ENCODE measurements around the gene GCDH. TPM values are rescaled to one million over a fixed set of nuclear protein-coding genes. Genes with fewer than 3 reads are reported as not detected.

Gene GCDH
- polyA plus RNA-seq, 1 donor (not counting 4 experiments of a cell fraction or from before 2014, with no cell fraction given), result 11.5 TPM

DNA sequence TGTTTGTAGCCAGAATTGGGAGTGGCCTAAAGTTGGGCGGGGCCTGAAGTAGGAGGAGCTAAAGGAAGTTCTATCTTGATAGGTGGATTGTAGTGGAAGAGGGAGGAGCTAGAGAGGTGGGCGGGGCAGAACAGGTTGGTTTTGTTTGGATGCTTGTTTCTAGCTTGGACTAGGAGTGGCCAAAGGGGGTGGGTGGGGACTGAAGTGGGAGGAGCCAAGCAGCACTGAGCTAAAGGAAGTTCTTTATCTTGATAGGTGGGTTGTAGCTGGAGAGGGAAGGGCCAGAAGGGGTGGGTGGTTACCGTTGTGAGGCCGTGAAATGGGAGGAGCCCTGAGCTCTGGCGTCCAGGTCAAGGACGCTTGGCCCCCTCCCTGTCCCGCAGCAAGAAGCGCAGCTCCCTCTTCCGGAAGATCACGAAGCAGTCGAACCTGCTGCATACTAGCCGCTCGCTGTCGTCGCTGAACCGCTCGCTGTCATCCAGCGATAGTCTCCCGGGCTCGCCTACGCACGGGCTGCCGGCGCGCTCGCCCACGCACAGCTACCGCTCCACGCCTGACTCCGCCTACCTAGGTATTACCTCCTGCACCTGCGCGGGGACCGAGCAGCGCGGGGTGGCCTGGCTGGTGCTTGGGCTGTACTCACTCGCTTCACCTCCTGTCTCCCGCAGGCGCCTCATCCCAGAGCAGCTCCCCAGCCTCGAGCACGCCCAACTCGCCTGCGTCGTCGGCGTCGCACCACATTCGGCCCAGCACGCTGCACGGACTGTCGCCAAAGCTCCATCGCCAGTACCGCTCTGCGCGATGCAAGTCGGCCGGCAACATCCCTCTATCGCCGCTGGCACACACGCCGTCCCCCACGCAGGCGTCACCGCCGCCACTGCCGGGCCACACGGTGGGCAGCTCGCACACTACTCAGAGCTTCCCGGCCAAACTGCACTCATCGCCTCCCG, 17.7 kb upstream of the GCDH start:
- H2AFZ ChIP-seq (ENCODE audit: control insufficient read depth, low read length), result peak overlapping the region; percentile 88
- peak overlapping the region; percentile 27 to 49 (median 37) for H3K4me3 ChIP-seq (ENCODE audit: control insufficient read depth in 2 of 3, extremely low read depth in 1 of 3, insufficient read depth in 2 of 3, low read depth in 1 of 3, low read length in 3 of 3)
- H4K20me1 ChIP-seq (ENCODE audit: control insufficient read depth, extremely low read depth, insufficient read depth, low read length), result no peaks in the 10 kb centered on the region
- peaks cover 9% of the 10 kb centered on the region for H3K4me1 ChIP-seq (ENCODE audit: control insufficient read depth, extremely low read depth, insufficient read depth, low read length)
- no peaks in the 10 kb centered on the region for H3K9me3 ChIP-seq (ENCODE audit: control insufficient read depth, low read depth, low read length)
- H3K9ac ChIP-seq (ENCODE audit: control insufficient read depth, extremely low read depth, insufficient read depth, low read length), result no peak overlapping the region
- no peaks in the 10 kb centered on the region for H3K27me3 ChIP-seq (ENCODE audit: control insufficient read depth, extremely low read depth, insufficient read depth, low read length)
- DNase-seq (ENCODE audit: low read depth, low spot score) (peak; percentile 66), FAIRE-seq (no peak)
- peaks cover 0 to 1% of the 10 kb centered on the region in 2 experiments for H3K36me3 ChIP-seq (ENCODE audit: control insufficient read depth in 2 of 2, extremely low read depth in 1 of 2, insufficient read depth in 2 of 2, low read length in 2 of 2)
- no peaks in the 10 kb centered on the region for H3K79me2 ChIP-seq (ENCODE audit: control insufficient read depth, insufficient read depth, low read length)
- no peak overlapping the region for H3K27ac ChIP-seq (ENCODE audit: control insufficient read depth, insufficient read depth, low read length)
- no peak for TF ChIP-seq EZH2 (IDR thresholded peaks at IDR 0.05; ENCODE audit: low read length)
- TF ChIP-seq, protein P1, sequence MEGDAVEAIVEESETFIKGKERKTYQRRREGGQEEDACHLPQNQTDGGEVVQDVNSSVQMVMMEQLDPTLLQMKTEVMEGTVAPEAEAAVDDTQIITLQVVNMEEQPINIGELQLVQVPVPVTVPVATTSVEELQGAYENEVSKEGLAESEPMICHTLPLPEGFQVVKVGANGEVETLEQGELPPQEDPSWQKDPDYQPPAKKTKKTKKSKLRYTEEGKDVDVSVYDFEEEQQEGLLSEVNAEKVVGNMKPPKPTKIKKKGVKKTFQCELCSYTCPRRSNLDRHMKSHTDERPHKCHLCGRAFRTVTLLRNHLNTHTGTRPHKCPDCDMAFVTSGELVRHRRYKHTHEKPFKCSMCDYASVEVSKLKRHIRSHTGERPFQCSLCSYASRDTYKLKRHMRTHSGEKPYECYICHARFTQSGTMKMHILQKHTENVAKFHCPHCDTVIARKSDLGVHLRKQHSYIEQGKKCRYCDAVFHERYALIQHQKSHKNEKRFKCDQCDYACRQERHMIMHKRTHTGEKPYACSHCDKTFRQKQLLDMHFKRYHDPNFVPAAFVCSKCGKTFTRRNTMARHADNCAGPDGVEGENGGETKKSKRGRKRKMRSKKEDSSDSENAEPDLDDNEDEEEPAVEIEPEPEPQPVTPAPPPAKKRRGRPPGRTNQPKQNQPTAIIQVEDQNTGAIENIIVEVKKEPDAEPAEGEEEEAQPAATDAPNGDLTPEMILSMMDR (optimal IDR thresholded peaks at IDR 0.05 in 1 of 3, IDR thresholded peaks at IDR 0.05 in 1 of 3, conservative IDR thresholded peaks at IDR 0.05 in 1 of 3; ENCODE audit: extremely low read depth in 1 of 3, insufficient read depth in 2 of 3, low read length in 3 of 3), result peak in 1 of 3 experiments; percentile 37
- H3K4me2 ChIP-seq (ENCODE audit: control insufficient read depth, extremely low read depth, insufficient read depth, low read depth, low read length), result peak overlapping the region; percentile 83
- no peaks in the 10 kb centered on the region for H3K9me1 ChIP-seq (ENCODE audit: control insufficient read depth, extremely low read depth, insufficient read depth, low read length)
- dilution Hi-C loops (cut with MboI; ENCODE audit: extremely low pct_ligation_motif_present, low sequenced_read_pairs), result no loop called here

DNA sequence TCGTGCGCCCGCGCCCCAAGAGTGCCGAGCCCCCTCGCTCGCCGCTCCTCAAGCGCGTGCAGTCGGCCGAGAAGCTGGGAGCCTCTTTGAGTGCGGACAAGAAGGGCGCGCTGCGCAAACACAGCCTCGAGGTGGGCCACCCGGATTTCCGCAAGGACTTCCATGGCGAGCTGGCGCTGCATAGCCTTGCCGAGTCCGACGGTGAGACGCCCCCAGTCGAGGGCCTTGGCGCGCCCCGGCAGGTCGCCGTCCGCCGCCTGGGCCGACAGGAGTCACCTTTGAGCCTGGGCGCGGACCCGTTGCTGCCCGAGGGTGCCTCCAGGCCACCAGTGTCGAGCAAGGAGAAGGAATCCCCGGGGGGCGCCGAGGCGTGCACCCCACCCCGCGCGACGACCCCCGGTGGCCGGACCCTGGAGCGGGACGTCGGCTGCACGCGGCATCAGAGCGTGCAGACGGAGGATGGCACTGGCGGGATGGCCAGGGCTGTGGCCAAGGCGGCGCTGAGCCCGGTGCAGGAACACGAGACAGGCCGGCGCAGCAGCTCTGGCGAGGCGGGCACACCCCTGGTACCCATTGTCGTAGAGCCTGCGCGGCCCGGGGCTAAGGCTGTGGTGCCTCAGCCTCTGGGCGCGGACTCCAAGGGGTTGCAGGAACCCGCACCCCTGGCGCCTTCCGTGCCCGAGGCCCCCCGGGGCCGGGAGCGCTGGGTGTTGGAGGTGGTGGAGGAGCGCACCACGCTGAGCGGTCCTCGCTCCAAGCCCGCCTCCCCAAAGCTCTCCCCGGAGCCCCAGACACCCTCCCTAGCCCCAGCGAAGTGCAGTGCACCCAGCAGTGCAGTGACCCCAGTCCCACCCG, 16.8 kb upstream of the GCDH start:
- FAIRE-seq (no peak), DNase-seq (ENCODE audit: low read depth, low spot score) (no peak)
- no peaks in the 10 kb centered on the region for H3K9me1 ChIP-seq (ENCODE audit: control insufficient read depth, extremely low read depth, insufficient read depth, low read length)
- peak overlapping the region in 2 of 3 experiments; percentile 1 to 49 for H3K4me3 ChIP-seq (ENCODE audit: control insufficient read depth in 2 of 3, extremely low read depth in 1 of 3, insufficient read depth in 2 of 3, low read depth in 1 of 3, low read length in 3 of 3)
- dilution Hi-C loops (cut with MboI; ENCODE audit: extremely low pct_ligation_motif_present, low sequenced_read_pairs), result no loop called here
- H2AFZ ChIP-seq (ENCODE audit: control insufficient read depth, low read length), result no peak overlapping the region
- TF ChIP-seq, protein P1 (optimal IDR thresholded peaks at IDR 0.05 in 1 of 3, IDR thresholded peaks at IDR 0.05 in 1 of 3, conservative IDR thresholded peaks at IDR 0.05 in 1 of 3; ENCODE audit: extremely low read depth in 1 of 3, insufficient read depth in 2 of 3, low read length in 3 of 3), result no peak
- TF ChIP-seq EZH2 (IDR thresholded peaks at IDR 0.05; ENCODE audit: low read length), result no peak
- H3K4me1 ChIP-seq (ENCODE audit: control insufficient read depth, extremely low read depth, insufficient read depth, low read length), result peaks cover 9% of the 10 kb centered on the region
- H3K79me2 ChIP-seq (ENCODE audit: control insufficient read depth, insufficient read depth, low read length), result no peaks in the 10 kb centered on the region
- no peaks in the 10 kb centered on the region for H3K9me3 ChIP-seq (ENCODE audit: control insufficient read depth, low read depth, low read length)
- H3K27me3 ChIP-seq (ENCODE audit: control insufficient read depth, extremely low read depth, insufficient read depth, low read length), result no peaks in the 10 kb centered on the region
- no peak overlapping the region for H3K9ac ChIP-seq (ENCODE audit: control insufficient read depth, extremely low read depth, insufficient read depth, low read length)
- peak overlapping the region; percentile 83 for H3K4me2 ChIP-seq (ENCODE audit: control insufficient read depth, extremely low read depth, insufficient read depth, low read depth, low read length)
- no peaks in the 10 kb centered on the region for H4K20me1 ChIP-seq (ENCODE audit: control insufficient read depth, extremely low read depth, insufficient read depth, low read length)
- no peak overlapping the region for H3K27ac ChIP-seq (ENCODE audit: control insufficient read depth, insufficient read depth, low read length)
- H3K36me3 ChIP-seq (ENCODE audit: control insufficient read depth in 2 of 2, extremely low read depth in 1 of 2, insufficient read depth in 2 of 2, low read length in 2 of 2), result peaks cover 4 to 5% of the 10 kb centered on the region in 2 experiments
